ENCODE data around the gene SLC25A39. TPM values are rescaled to one million over a fixed set of nuclear protein-coding genes. Genes with fewer than 3 reads are reported as not detected.
A peak's percentile ranks its signal among the peaks of the same experiment; 100 is the strongest.

The SLC25A39 gene
- total RNA-seq, 1 experiment from 2014 or later = 164 TPM

DNA sequence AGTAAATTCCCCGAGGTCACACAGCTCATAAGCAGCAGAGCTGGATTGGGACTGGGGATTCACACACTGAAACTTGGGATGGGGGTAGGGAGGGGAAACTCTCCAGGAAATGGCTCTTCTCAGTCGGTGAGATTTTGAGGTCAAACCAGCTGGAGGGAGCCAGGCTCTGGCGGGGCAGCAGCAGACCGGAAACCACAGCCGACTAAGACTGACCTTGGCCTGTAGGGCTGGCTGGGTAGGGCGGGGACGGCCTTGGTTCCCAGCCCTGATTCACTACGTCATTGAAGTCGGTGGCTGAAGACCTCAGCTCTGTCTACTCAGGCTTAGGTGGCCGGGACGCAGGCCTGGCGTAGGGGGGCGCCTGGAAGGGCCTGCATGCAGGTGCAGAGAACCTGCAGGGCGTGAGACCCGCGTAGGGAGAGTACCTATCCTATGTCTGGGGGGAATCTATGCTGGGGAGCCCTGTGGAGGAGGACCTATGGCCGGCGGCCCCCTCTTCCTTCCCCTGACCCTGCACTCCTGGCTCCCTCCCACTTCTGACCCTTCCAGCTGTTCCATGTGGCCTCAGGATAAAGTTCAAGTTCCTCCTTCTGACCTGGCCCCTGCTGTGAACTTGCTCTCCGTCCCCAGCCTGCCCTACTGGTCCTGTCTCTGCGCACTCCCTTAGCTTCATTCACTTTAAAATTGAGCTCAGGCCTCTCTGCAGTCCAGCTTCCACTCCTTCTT, 44.8 kb downstream of the SLC25A39 start:
- no peaks in the 10 kb centered on the region for H3K79me2 ChIP-seq (ENCODE audit: low read depth)
- peak overlapping the region; percentile 40; the same call in 1 of the 2 replicates for H3K4me2 ChIP-seq
- POLR2A ChIA-PET (ENCODE audit: unreplicated experiment) = no interaction called here
- intact Hi-C loops (cut with micrococcal nuclease; ENCODE audit: unreplicated experiment) = no loop called here
- peak; percentile 55 to 62 for DNase-seq
- BruUV-seq (replicated peaks) = no TSS peak
- H3F3A ChIP-seq (ENCODE audit: insufficient read depth, low read depth) = no peaks in the 10 kb centered on the region
- CTCF ChIA-PET = interaction anchor here (0.6 kb wide), 1 partner anchor 62 kb away, joined by 3 read pairs; no protein-coding TSS in a partner anchor
- no peak overlapping the region for H3K4me3 ChIP-seq
- 0 out of 2 replicates have a peak, but pooled peaks cover 5% of the 10 kb centered on the region for H3K4me1 ChIP-seq (replicated peaks; ENCODE audit: insufficient read depth)
- no peaks in the 10 kb centered on the region for H3K9me2 ChIP-seq (ENCODE audit: insufficient read depth)
- H4K20me1 ChIP-seq (ENCODE audit: insufficient read depth) = no peaks in the 10 kb centered on the region
- no peak overlapping the region for H2AFZ ChIP-seq
- no peaks in the 10 kb centered on the region for H3K27me3 ChIP-seq (ENCODE audit: insufficient read depth, low read depth)
- H3K27ac ChIP-seq = no peak overlapping the region
- no peak for TF ChIP-seq EZH2 (IDR thresholded peaks at IDR 0.05; ENCODE audit: low read depth)
- TF ChIP-seq, protein P1, sequence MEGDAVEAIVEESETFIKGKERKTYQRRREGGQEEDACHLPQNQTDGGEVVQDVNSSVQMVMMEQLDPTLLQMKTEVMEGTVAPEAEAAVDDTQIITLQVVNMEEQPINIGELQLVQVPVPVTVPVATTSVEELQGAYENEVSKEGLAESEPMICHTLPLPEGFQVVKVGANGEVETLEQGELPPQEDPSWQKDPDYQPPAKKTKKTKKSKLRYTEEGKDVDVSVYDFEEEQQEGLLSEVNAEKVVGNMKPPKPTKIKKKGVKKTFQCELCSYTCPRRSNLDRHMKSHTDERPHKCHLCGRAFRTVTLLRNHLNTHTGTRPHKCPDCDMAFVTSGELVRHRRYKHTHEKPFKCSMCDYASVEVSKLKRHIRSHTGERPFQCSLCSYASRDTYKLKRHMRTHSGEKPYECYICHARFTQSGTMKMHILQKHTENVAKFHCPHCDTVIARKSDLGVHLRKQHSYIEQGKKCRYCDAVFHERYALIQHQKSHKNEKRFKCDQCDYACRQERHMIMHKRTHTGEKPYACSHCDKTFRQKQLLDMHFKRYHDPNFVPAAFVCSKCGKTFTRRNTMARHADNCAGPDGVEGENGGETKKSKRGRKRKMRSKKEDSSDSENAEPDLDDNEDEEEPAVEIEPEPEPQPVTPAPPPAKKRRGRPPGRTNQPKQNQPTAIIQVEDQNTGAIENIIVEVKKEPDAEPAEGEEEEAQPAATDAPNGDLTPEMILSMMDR (conservative IDR thresholded peaks at IDR 0.05) = no peak
- H3K36me3 ChIP-seq (ENCODE audit: low read depth) = no peaks in the 10 kb centered on the region
- H3K9me3 ChIP-seq (ENCODE audit: insufficient read depth, low read depth) = no peaks in the 10 kb centered on the region

DNA sequence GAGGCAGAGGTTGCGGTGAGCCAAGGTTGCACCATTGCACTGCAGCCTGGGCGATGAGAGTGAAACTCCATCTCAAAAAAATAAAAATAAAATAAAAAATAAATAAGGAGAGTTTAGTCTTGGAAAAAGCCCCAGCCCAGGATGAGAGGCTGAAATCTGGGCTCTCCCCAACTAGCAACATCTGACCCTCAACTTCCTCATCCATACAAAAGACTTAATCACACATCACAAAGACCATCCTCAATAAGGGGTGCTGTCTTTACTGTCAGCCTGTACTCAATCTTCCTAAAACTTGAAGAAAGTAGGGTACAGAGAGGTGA, 45.3 kb downstream of the SLC25A39 start:
- no peaks in the 10 kb centered on the region for H3K36me3 ChIP-seq (ENCODE audit: low read depth)
- H3K79me2 ChIP-seq (ENCODE audit: low read depth) = no peaks in the 10 kb centered on the region
- H3K4me3 ChIP-seq = no peak overlapping the region
- no peak for TF ChIP-seq EZH2 (IDR thresholded peaks at IDR 0.05; ENCODE audit: low read depth)
- TF ChIP-seq, protein P1 (conservative IDR thresholded peaks at IDR 0.05) = no peak
- no peaks in the 10 kb centered on the region for H3K9me3 ChIP-seq (ENCODE audit: insufficient read depth, low read depth)
- POLR2A ChIA-PET (ENCODE audit: unreplicated experiment) = no interaction called here
- no peak for DNase-seq
- H3K4me2 ChIP-seq = peak overlapping the region; percentile 40; the same call in 1 of the 2 replicates
- no peak overlapping the region for H3K27ac ChIP-seq
- no TSS peak for BruUV-seq (replicated peaks)
- H3K27me3 ChIP-seq (ENCODE audit: insufficient read depth, low read depth) = no peaks in the 10 kb centered on the region
- no peaks in the 10 kb centered on the region for H3F3A ChIP-seq (ENCODE audit: insufficient read depth, low read depth)
- intact Hi-C loops (cut with micrococcal nuclease; ENCODE audit: unreplicated experiment) = no loop called here
- CTCF ChIA-PET = interaction anchor here (0.6 kb wide), 1 partner anchor 61 kb away, joined by 3 read pairs; no protein-coding TSS in a partner anchor
- no peak overlapping the region for H2AFZ ChIP-seq
- no peaks in the 10 kb centered on the region for H4K20me1 ChIP-seq (ENCODE audit: insufficient read depth)
- H3K4me1 ChIP-seq (replicated peaks; ENCODE audit: insufficient read depth) = 0 out of 2 replicates have a peak, but pooled peaks cover 5% of the 10 kb centered on the region
- no peaks in the 10 kb centered on the region for H3K9me2 ChIP-seq (ENCODE audit: insufficient read depth)

DNA sequence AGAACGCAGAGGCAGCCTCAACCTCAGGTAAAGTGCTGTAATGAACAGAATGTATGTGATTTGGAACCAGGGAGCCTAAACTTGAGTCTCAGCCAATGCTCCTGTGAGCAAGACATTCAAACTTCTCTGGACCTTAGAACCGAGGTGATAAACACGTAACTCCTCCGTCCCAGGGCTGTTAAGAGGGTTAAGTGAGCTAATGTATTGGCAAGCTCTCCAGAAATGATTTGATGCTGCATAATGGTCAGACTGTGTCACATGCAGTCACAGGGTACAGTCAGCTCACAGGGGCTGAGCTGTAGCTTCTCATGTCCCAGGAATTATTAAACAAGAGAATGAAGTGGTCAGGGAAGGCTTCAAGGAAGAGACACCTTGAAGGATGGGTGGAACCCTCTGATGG, 46.6 kb downstream of the SLC25A39 start:
- intact Hi-C loops (cut with micrococcal nuclease; ENCODE audit: unreplicated experiment) = no loop called here
- H3K36me3 ChIP-seq (ENCODE audit: low read depth) = no peaks in the 10 kb centered on the region
- H3K4me3 ChIP-seq = no peak overlapping the region
- no peak overlapping the region for H2AFZ ChIP-seq
- H3K27me3 ChIP-seq (ENCODE audit: insufficient read depth, low read depth) = no peaks in the 10 kb centered on the region
- ChIA-PET CTCF (no interaction called here), POLR2A (ENCODE audit: unreplicated experiment) (interaction anchor here (0.6 kb wide), 1 partner anchor 415 kb away, joined by 3 read pairs; no protein-coding TSS in a partner anchor)
- no peak overlapping the region for H3K27ac ChIP-seq
- no peak for DNase-seq
- H3K9me3 ChIP-seq (ENCODE audit: insufficient read depth, low read depth) = no peaks in the 10 kb centered on the region
- 0 out of 2 replicates have a peak, but pooled peaks cover 5% of the 10 kb centered on the region for H3K4me1 ChIP-seq (replicated peaks; ENCODE audit: insufficient read depth)
- no peaks in the 10 kb centered on the region for H4K20me1 ChIP-seq (ENCODE audit: insufficient read depth)
- BruUV-seq (replicated peaks) = no TSS peak
- TF ChIP-seq, protein P1 (conservative IDR thresholded peaks at IDR 0.05) = no peak
- no peak for TF ChIP-seq EZH2 (IDR thresholded peaks at IDR 0.05; ENCODE audit: low read depth)
- no peaks in the 10 kb centered on the region for H3K79me2 ChIP-seq (ENCODE audit: low read depth)
- H3F3A ChIP-seq (ENCODE audit: insufficient read depth, low read depth) = no peaks in the 10 kb centered on the region
- H3K9me2 ChIP-seq (ENCODE audit: insufficient read depth) = no peaks in the 10 kb centered on the region
- no peak overlapping the region for H3K4me2 ChIP-seq

All from PC-9 (cell line).